Neuron (in vitro differentiated cells): ENCODE results near the gene HYAL1.
"Not testable (repeated sequence)": the region's sequence is repeated elsewhere in the genome, so short reads cannot be mapped to it uniquely, and the experiment has no call there.

Experiments used
- H2AFZ ChIP-seq: one replicate; pipeline ENCODE4 v1.6.1; 2013; ENCODE audit warnings: low read depth, mild to moderate bottlenecking, inconsistent platforms, low read length, moderate library complexity
- H3K27me3 ChIP-seq: one replicate; pipeline ENCODE4 v1.6.1; 2013; ENCODE audit warnings: low read length; ENCODE audit not compliant: insufficient read depth
- H3K36me3 ChIP-seq: one replicate; pipeline ENCODE4 v1.6.1; 2013; ENCODE audit warnings: low read length; ENCODE audit not compliant: insufficient read depth
- H3K4me1 ChIP-seq: one replicate; pipeline ENCODE4 v1.6.1; 2013; ENCODE audit warnings: low read length; ENCODE audit not compliant: insufficient read depth
- H3K4me3 ChIP-seq: 2 replicates; pipeline ENCODE4 v1.5.1; 2013; ENCODE audit warnings: mild to moderate bottlenecking, low read length, moderate library complexity
- H3K9me3 ChIP-seq: one replicate; pipeline ENCODE4 v1.6.1; 2013; ENCODE audit warnings: low read length

Gene HYAL1

GRCh38 chr3:50290161-50290641 is 13.2 kb downstream of the HYAL1 start:
- Histone ChIP-seq H3K27me3 (no peaks in the 10 kb centered on the region), H3K4me1 (peaks cover 16% of the 10 kb centered on the region), H3K9me3 (no peaks in the 10 kb centered on the region), H2AFZ (no peak overlapping the region), H3K4me3 (no peak overlapping the region), H3K36me3 (peaks cover 32% of the 10 kb centered on the region)

- Histone ChIP-seq H3K4me3 (no peak overlapping the region), H2AFZ (no peak overlapping the region), H3K9me3 (no peaks in the 10 kb centered on the region), H3K27me3 (no peaks in the 10 kb centered on the region), H3K4me1 (peaks cover 16% of the 10 kb centered on the region), H3K36me3 (peaks cover 32% of the 10 kb centered on the region)
Observed at GRCh38 chr3:50289130-50289529, 14.2 kb downstream of the HYAL1 start.

- Histone ChIP-seq H3K27me3 (no peaks in the 10 kb centered on the region), H3K36me3 (peaks cover 32% of the 10 kb centered on the region), H3K4me1 (peaks cover 16% of the 10 kb centered on the region), H3K4me3 (no peak overlapping the region), H3K9me3 (no peaks in the 10 kb centered on the region), H2AFZ (no peak overlapping the region)
Observed at GRCh38 chr3:50288387-50289007, 14.9 kb downstream of the HYAL1 start.

- Histone ChIP-seq H3K4me1 (peaks cover 9% of the 10 kb centered on the region), H2AFZ (no peak overlapping the region), H3K36me3 (peaks cover 32% of the 10 kb centered on the region), H3K4me3 (no peak overlapping the region), H3K9me3 (no peaks in the 10 kb centered on the region), H3K27me3 (no peaks in the 10 kb centered on the region)
Observed at GRCh38 chr3:50287262-50287661, 16.1 kb downstream of the HYAL1 start.

- H3K4me1 ChIP-seq, result peaks cover 6% of the 10 kb centered on the region
- no peak overlapping the region for H2AFZ ChIP-seq
- H3K4me3 ChIP-seq, result no peak overlapping the region
- H3K36me3 ChIP-seq, result peaks cover 32% of the 10 kb centered on the region
- H3K9me3 ChIP-seq, result no peaks in the 10 kb centered on the region
- H3K27me3 ChIP-seq, result no peaks in the 10 kb centered on the region
Observed at GRCh38 chr3:50286322-50287227, 16.8 kb downstream of the HYAL1 start.

- not testable (repeated sequence) for H3K9me3 ChIP-seq, H3K4me1 ChIP-seq, H3K4me3 ChIP-seq, H3K27me3 ChIP-seq, H2AFZ ChIP-seq
- peaks cover 23% of the 10 kb centered on the region for H3K36me3 ChIP-seq
Observed at GRCh38 chr3:50284121-50284520, 19.3 kb downstream of the HYAL1 start.

- Histone ChIP-seq H2AFZ (no peak overlapping the region), H3K9me3 (no peaks in the 10 kb centered on the region), H3K4me3 (no peak overlapping the region), H3K27me3 (no peaks in the 10 kb centered on the region), H3K4me1 (no peaks in the 10 kb centered on the region), H3K36me3 (no peaks in the 10 kb centered on the region)
Observed at GRCh38 chr3:50279255-50280016, 23.9 kb downstream of the HYAL1 start.

- no peaks in the 10 kb centered on the region for H3K4me1 ChIP-seq
- H3K9me3 ChIP-seq, result no peaks in the 10 kb centered on the region
- no peak within 1 kb of the TSS for H3K4me3 ChIP-seq
- H2AFZ ChIP-seq, result no peak within 1 kb of the TSS
- H3K27me3 ChIP-seq, result no peaks in the 10 kb centered on the region
- no peaks in the 10 kb centered on the region for H3K36me3 ChIP-seq
Observed at GRCh38 chr3:50278880-50279224, 24.5 kb downstream of the HYAL1 start, which contains the start of gene LSMEM2. TSS of gene LSMEM2 (plus strand) at chr3:50279087. CDS start at chr3:50279114, 27 bp downstream.

- Histone ChIP-seq H3K36me3 (no peaks in the 10 kb centered on the region), H3K4me3 (no peak overlapping the region), H2AFZ (no peak overlapping the region), H3K9me3 (no peaks in the 10 kb centered on the region), H3K4me1 (no peaks in the 10 kb centered on the region), H3K27me3 (no peaks in the 10 kb centered on the region)
Observed at GRCh38 chr3:50278123-50278879, 25.1 kb downstream of the HYAL1 start.

GRCh38 chr3:50276762-50277101 is 26.6 kb downstream of the HYAL1 start:
- no peak overlapping the region for H2AFZ ChIP-seq
- H3K36me3 ChIP-seq, result no peaks in the 10 kb centered on the region
- peaks cover 2% of the 10 kb centered on the region for H3K4me1 ChIP-seq
- H3K4me3 ChIP-seq, result no peak overlapping the region
- H3K9me3 ChIP-seq, result no peaks in the 10 kb centered on the region
- no peaks in the 10 kb centered on the region for H3K27me3 ChIP-seq

GRCh38 chr3:50275996-50276761 is 27.2 kb downstream of the HYAL1 start:
- no peak overlapping the region for H2AFZ ChIP-seq
- no peak overlapping the region for H3K4me3 ChIP-seq
- no peaks in the 10 kb centered on the region for H3K36me3 ChIP-seq
- no peaks in the 10 kb centered on the region for H3K9me3 ChIP-seq
- no peaks in the 10 kb centered on the region for H3K27me3 ChIP-seq
- H3K4me1 ChIP-seq, result peaks cover 2% of the 10 kb centered on the region
